ENCODE results near the gene WWOX. TPM values are rescaled to one million over a fixed set of nuclear protein-coding genes. Genes with fewer than 3 reads are reported as not detected.

The WWOX gene
- total RNA-seq, 1 experiment from 2014 or later: 15.6 TPM

- H3K18ac ChIP-seq (ENCODE audit: insufficient read length, low read depth, low read length): no peak overlapping the region
Measured at GRCh38 chr16:78623796-78624195, 524.3 kb downstream of the WWOX start.

More at GRCh38 chr16:78623796-78624195, 524.3 kb downstream of the WWOX start:
- Histone ChIP-seq H3K4me1 (ENCODE audit: insufficient read depth, low read length) (no peaks in the 10 kb centered on the region), H2AK5ac (ENCODE audit: insufficient read length, low read length) (no peak overlapping the region), H2BK12ac (ENCODE audit: insufficient read length, low read depth, low read length) (no peak overlapping the region), H3K27me3 (ENCODE audit: insufficient read depth, low read length) (no peaks in the 10 kb centered on the region), H3K79me1 (ENCODE audit: insufficient read depth, low read depth, low read length, poor library complexity, severe bottlenecking) (no peaks in the 10 kb centered on the region), H4K20me1 (ENCODE audit: control insufficient read depth, insufficient read depth, insufficient read length) (no peaks in the 10 kb centered on the region), H3K79me2 (ENCODE audit: insufficient read depth, low read length) (no peaks in the 10 kb centered on the region), H3K4ac (ENCODE audit: low read depth, low read length) (no peak overlapping the region), H4K8ac (replicated peaks; ENCODE audit: insufficient read length, low read depth, low read length) (no peak overlapping the region), H2BK5ac (ENCODE audit: insufficient read length, low read length) (no peak overlapping the region), H3K56ac (ENCODE audit: insufficient read length, low read depth, low read length) (no peak overlapping the region), H2BK20ac (ENCODE audit: low read depth, low read length, poor library complexity, severe bottlenecking) (no peak overlapping the region), H2BK15ac (ENCODE audit: low read depth, low read length) (no peak overlapping the region), H2AFZ (ENCODE audit: low read length) (no peak overlapping the region), H3T11ph (ENCODE audit: low read length) (no peak overlapping the region), H3K27ac (ENCODE audit: insufficient read length, low read depth, low read length) (no peak overlapping the region), H3K14ac (ENCODE audit: insufficient read depth, low read length) (no peak overlapping the region), H3K23me2 (ENCODE audit: insufficient read length, low read depth, low read length, poor library complexity, severe bottlenecking) (no peaks in the 10 kb centered on the region), H4K5ac (ENCODE audit: insufficient read length, low read depth, low read length) (no peak overlapping the region), H3K23ac (ENCODE audit: insufficient read length, low read depth, low read length) (no peak overlapping the region), H3K9ac (ENCODE audit: extremely low read depth, insufficient read length, low read length) (no peak overlapping the region), H3K4me2 (ENCODE audit: insufficient read depth, insufficient read length, low read length) (no peak overlapping the region), H3K9me3 (ENCODE audit: control insufficient read depth, low read depth, low read length) (peaks cover 7% of the 10 kb centered on the region), H2BK120ac (ENCODE audit: low read depth, low read length, poor library complexity, severe bottlenecking) (no peak overlapping the region), H4K91ac (ENCODE audit: insufficient read length, low read depth, low read length) (no peak overlapping the region)
- Mint-ChIP-seq H3K4me3 (no peak overlapping the region), H3K27me3 (ENCODE audit: low read depth) (no peaks in the 10 kb centered on the region), H3K36me3 (ENCODE audit: insufficient read depth in 1 of 3, low read depth in 3 of 3) (peaks cover 0 to 4% (median 2%) of the 10 kb centered on the region in 3 experiments; a peak in 2 of 7 replicates), H3K27ac (no peak overlapping the region), H3K4me1 (peaks cover 6 to 11% of the 10 kb centered on the region in 2 experiments; a peak in 3 of 4 replicates), H3K9me3 (peaks cover 6 to 9% of the 10 kb centered on the region in 2 experiments; a peak in 3 of 5 replicates)
- no peak for TF ChIP-seq CTCF (conservative IDR thresholded peaks at IDR 0.05)
- DNase-seq: no peak
- no CpG with 5 or more reads among the region's 2 CpGs for WGBS (ENCODE audit: extremely low coverage, insufficient read length, low lambda C conversion rate)
